ENCODE measurements around the gene CCDC192.

Gene CCDC192

DNA sequence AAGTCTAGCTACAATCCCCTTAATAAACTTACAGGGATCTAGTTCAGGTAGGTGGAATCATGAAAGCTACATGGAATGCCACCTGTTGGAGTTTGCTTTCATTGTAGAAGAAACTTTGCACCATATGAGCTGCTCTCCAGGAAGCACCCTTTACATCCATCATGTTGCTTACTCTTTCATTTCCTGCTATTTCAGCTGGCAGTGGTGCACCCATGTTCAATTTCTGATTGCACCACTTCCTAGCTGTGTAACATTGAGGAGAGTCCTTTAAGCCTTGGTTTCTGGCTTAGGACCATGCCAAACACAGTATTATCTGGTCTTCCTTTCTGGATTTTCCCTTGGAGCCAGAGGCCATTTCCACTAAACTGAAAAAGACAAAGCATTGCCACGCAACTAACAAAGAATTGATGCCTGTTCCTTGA, 257.1 kb downstream of the CCDC192 start:
- H3K4me3 ChIP-seq (ENCODE audit: low read length) = no peak overlapping the region
- DNase-seq (ENCODE audit: low read depth, low spot score) = peak; percentile 43

DNA sequence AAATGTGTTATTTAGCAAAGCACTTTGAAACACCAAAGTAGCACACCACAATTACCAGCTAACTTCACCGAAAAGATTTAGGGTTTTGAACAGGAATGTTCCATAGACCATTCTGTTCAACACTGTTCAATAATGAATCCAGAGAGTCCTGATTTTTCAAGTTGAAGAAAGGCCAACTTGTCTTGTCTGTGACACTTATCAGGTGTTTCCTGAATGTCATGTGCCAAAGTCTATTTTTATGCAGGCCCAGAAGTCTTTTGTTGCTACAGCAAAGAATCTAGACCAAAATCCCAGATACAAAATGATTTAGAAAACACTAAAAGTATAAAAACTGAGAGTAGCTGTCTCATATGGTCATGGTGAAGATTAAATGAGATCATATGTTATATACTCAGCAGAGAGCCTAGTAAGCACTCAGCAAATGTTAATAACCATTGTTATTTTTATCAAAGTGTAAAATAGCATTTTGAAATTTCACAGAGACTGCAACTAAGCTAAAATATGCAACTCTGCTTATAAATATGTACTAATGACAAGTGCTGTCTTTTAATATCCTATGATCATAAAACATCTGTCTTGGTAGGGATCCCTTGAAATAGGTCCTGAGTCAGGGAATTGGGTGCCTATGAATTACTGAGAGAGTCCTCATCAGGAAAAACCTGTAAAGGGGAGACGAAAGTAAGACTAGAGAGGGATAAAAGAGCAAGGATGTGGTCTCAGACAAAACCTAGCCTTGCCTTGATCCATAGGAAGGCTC, 258.0 kb downstream of the CCDC192 start:
- no peak overlapping the region for H3K4me3 ChIP-seq (ENCODE audit: low read length)
- DNase-seq (ENCODE audit: low read depth, low spot score) = no peak

DNA sequence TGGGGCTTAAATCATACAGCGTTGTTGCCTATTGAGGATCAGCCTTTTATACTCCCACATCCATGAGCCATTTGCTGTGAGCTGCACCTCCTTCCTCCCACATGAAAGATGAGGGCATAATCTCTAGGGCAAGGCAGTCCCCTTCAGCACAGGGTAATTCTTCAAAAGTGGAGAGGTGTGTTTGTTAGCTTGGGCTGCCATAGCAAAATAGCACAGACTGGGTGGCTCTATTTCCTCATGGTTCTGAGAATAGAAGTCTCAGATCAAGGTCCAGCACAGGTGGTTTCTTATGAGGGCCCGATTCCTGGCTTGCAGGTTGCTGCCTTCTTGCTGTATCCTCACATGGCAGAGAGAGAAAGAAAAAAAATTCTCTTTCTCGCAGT, 258.6 kb downstream of the CCDC192 start:
- peak; percentile 41 for DNase-seq (ENCODE audit: low read depth, low spot score)
- H3K4me3 ChIP-seq (ENCODE audit: low read length) = no peak overlapping the region

DNA sequence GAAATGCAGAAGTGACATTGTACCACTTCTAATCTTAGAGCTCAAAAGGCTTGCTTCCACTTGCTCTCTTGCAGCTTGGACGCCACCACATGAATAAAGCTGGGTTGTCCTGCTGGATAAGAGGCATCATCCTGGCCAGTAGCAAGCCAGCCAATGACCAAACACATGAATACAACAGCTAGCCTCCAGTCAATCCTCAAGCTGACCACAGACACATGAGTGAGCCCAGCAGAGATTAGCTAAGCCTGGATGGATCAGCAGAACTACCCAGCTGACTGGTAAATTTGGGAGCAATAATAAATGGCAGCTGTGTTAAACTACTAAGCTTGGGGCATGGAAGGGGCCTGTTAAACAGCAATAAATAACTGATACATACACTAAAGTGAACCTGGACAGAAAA, 259.3 kb downstream of the CCDC192 start:
- no peak overlapping the region for H3K4me3 ChIP-seq (ENCODE audit: low read length)
- no peak for DNase-seq (ENCODE audit: low read depth, low spot score)

DNA sequence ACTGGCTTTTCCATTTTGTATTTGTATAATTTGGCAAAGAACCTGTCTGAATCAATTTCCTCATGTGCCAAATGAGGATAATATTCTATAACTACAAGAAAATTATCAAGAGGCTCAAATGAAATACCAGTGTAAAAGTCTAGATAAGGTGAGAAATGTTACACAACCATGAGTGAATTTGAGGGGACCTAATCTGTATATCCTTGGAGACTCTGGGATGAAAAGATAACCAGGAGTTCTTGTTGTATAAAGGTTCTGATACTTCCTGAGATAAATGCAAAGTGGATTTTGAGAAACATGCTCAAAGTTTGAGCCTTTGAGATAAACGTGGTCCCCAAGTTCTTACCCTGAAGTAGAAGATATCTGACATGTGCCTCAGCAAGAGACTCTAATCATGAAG, 260.0 kb downstream of the CCDC192 start:
- no peak overlapping the region for H3K4me3 ChIP-seq (ENCODE audit: low read length)
- DNase-seq (ENCODE audit: low read depth, low spot score) = no peak

DNA sequence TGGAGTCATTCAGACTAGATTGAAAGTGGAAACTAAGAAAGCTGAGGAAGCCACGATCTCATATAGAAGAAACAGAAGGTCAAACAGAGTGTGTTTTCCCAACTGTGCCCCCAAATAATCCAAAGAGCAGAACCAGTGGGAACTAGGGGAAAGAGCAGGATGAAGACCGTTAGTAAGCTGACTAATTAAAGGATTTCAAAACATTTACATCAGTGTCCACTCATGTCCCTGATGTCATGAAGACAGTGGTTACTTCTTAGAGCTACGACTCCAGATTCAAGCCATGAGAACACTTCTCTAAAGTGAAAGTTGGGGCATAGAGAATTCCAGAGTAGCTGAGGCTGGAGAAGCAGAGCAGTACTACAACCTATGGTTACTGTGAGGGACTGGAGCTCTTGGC, 260.7 kb downstream of the CCDC192 start:
- H3K4me3 ChIP-seq (ENCODE audit: low read length) = no peak overlapping the region
- no peak for DNase-seq (ENCODE audit: low read depth, low spot score)

DNA sequence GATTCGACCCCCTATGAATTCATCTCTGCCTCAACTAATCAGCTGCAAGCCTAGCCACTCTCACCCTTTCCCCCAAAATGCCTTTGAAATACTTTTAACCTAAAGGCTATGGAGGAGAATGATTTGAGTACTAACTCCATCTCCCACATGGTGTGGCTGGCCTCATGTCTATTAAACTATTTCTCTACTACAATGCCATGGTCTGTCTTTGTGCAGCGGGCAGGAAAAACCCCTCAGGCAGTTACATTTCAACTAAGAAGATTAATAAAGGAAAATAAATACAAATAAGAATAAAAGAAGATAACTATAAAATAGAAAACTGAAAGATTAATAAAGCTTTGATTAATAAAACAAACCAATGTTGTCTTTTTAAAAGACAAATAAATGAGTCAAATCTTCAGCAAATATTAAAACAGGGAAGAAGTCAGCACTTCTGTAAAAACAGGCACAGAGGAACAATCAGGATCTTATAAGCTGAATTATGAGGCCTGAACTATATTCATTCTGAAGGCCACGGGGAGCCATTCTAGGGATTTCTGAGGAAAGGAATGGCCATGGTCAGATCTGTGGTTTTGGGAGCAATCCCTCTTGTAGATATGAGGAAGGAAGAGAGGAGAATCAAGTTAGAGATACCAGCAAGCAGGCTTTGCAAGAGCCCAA, 264.3 kb downstream of the CCDC192 start:
- no peak overlapping the region for H3K4me3 ChIP-seq (ENCODE audit: low read length)
- no peak for DNase-seq (ENCODE audit: low read depth, low spot score)

DNA sequence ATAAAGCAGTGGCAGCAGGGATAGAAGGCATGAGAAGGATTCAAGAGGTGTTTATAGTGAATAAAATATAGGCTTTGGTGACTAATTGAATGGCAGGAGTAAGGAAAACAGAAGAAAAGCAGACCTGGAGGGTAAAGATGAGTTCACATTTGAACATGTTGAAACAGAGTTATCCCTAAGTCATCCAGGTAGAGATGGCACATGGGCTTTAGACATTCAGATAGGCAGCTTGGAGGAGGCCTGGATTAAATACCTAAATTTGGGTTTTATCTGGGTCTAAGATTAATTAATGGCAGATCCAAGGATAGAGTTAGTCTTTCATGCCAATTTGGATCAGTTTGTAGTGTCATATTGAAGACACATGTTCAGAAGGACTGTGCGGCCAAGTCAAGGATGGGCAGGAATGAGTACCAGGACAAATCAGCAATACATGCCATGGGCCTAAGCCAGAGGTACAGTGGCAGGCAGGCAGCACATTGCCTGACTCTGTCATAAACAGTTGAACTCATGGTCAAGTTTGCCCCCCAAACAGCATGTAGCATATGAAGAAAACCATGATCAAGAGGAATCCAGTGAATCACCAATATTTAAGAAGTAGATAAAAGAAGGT, 264.9 kb downstream of the CCDC192 start:
- H3K4me3 ChIP-seq (ENCODE audit: low read length) = no peak overlapping the region
- no peak for DNase-seq (ENCODE audit: low read depth, low spot score)

DNA sequence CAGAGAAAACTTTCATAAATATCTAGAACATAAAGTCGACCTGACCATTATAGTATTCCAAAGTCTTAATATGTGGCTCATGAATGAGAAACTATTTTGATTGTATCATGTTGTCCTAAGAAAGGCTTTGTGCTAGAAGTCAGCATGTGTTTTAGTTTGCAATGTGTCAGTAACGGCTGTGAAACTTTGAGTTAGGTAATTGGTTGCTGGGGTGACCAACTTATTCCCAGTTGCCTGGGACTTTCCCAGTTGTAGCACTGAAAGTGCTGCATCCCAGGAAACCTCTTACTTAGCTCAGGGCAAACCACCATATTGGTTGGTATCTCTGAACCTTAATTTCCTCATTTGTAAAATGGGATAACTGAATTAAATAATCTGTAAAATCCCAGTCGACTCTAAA, 265.8 kb downstream of the CCDC192 start:
- no peak overlapping the region for H3K4me3 ChIP-seq (ENCODE audit: low read length)
- DNase-seq (ENCODE audit: low read depth, low spot score) = no peak

DNA sequence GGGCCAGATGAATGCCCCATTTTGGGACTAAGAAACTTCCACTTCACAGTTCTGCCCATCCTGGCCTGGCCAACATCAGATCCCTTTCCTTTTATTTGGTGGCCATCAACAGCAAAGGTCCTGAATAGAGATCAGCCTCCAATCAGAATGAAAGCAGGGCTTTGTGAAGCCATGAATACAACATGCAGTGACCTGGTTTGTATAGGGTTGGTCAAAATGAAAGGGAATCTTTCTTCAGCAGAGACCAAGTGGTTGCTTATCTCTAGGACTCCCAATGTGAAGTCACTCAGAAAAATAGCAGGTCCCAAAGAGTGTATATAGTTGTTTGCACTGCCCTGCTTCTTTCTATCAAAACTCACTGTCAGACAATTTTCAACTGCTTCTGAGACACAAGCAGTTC, 266.5 kb downstream of the CCDC192 start:
- no peak overlapping the region for H3K4me3 ChIP-seq (ENCODE audit: low read length)
- DNase-seq (ENCODE audit: low read depth, low spot score) = no peak

DNA sequence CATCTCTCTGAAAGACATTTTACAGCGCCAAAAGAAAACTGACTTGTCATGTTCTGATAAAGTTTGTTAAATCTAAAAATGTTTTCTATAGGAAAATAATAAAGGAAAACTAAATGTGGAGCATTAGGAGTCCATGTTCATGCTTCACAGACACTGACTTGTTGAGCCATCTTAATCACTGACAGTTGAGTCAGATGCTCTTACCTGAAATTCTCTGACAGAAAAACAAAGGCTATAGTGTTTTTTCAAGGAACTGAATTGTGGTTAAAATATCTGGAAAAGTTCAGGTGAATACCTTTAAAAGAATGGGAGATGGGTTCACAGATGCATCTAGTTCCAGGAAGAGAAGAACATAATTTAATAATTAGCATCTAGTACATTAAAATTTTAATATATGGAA, 266.9 kb downstream of the CCDC192 start:
- no peak overlapping the region for H3K4me3 ChIP-seq (ENCODE audit: low read length)
- DNase-seq (ENCODE audit: low read depth, low spot score) = no peak

DNA sequence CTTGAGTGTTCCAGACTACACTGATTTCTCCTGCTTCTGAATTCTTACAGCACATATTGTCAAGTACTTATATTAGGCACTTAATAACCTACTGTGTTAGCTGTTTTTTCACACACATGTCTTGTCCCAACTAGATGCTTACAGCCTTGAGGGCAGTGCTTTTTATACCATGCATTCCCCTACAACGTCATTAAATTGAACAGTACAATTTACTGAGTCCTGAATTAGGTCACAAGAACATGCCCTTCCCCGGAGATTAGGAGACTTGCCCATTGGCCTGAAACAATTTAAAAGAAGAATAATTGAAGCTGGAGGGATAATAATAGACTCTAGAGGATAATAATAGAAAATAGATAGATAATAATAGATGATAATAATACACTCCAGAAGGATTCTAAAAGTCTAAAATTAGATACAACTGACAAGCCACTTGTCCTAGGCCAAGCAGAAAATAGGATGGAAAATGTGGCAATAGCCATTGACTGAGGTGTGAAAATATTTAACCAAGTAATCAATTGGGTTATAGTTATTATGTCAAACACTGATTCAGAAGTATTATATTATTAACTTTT, 267.7 kb downstream of the CCDC192 start:
- no peak overlapping the region for H3K4me3 ChIP-seq (ENCODE audit: low read length)
- DNase-seq (ENCODE audit: low read depth, low spot score) = no peak

DNA sequence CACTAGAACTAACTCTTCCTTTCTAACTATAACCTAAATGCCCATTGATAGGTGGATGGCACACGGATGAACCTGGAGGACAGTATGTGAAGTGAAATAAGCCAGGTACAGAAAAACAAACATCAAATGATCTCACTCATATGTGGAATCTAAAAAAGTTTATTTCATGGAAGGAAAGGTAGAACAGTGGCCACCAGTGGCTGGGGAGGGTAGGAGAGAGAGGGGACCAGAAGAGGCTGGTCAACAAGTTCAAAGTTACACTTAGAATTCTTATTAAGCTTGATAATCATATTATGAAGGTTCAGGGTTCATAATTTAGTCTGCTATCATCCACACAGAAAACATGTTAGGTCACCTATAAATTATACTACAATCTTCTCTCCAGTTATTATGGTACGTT, 272.8 kb downstream of the CCDC192 start:
- DNase-seq (ENCODE audit: low read depth, low spot score) = no peak

DNA sequence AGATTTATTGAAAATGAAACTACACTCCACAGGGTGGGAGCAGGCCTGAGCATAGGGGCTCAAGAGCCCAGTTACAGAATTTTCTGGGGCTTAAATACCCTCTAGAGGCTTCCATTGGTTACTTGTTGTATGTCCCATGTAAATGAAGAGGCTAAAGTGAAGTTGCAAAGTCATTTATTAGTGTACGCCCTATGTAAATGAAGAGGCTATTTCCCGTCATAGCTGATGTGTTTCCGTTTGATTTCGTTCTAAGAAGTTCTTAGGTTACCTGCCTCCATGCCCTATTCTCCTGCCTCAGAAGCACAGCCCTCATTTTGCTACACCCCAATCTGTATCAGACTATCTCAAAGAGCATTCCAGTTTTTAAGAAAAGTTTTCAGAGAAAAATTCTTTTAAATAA, 273.3 kb downstream of the CCDC192 start:
- no peak for DNase-seq (ENCODE audit: low read depth, low spot score)
- H3K4me3 ChIP-seq (ENCODE audit: low read length) = no peak overlapping the region

More for the DNA sequence above, 272.8 kb downstream of the CCDC192 start:
- no peak overlapping the region for H3K4me3 ChIP-seq (ENCODE audit: low read length)

DNA sequence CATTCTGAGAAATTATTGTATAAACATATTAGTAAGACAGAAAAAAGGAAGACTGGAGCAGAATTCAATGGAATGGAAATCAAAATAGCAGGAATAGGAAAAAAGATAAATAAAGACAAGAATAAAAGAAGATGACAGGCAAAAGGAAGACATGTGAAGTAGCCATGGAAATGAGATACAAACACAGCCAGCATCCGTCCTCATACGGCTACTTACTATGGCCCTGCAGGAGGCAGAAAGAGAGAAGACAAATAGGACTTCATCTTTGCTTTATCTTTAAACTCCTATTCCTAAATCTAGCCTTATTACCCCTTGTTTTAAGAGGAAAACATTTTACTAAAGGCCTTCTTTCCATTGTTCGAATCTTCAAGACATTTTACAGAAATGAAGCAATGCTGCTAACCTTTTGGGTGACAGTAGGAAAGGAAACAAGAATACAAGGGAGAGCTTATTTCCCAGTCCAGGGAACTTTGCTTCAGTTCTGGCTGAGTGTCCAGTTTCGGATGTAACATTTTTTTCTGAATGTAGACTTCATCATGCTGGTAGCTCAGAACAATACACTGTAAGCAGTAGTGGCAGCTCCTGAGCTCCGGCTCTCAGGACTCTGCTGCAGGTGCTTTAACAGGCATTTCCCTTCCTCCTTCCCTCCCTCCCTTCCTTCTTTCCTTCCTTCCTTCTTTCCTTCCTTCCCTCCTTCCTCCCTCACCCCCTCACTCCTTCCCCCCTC, 274.0 kb downstream of the CCDC192 start:
- DNase-seq (ENCODE audit: low read depth, low spot score) = no peak
- no peak overlapping the region for H3K4me3 ChIP-seq (ENCODE audit: low read length)

DNA sequence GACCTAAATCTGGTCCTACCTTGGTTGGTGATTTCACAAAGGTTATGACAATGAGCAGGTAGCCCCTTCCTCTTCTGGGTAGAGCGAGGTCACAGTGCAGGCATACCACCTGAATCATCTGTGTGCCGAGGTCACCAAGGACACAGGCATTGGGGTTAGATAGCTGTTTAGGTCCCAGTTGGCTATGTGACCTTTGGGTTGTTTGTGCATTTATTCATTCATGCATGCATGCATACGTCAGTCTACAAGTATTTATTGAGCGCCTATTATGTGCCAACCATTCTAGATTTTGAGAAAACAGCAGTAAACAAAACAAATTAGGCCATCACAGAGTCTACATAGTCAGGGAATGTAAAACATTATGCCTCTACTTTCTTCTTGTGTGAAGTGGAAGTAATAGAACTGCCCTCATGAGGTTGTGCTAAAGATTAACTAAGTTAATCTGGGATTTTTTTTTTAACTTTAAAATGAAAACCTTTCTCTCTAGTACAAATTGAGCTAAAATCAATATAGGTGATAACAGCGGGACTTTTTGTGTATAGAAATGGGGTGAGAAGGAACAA, 275.6 kb downstream of the CCDC192 start:
- no peak overlapping the region for H3K4me3 ChIP-seq (ENCODE audit: low read length)
- DNase-seq (ENCODE audit: low read depth, low spot score) = no peak

DNA sequence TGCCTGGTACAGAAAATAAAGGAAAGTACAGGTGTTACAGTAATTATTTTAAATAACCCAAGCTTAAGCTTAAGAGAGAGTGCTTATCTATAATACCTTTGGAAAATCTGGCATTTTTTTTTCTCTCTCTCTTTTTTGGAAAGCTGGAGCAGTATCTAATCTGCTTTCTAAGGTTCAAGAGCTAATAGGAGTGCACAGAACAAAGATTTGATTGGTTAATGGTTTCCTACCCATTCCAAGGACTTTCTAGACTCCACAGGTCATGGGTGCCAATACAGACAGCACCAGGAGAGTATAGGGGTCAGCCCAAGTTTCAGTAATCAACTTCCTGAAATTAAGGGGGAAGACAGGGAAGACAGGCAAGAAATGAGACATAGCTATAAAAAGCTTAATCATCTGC, 276.3 kb downstream of the CCDC192 start:
- DNase-seq (ENCODE audit: low read depth, low spot score) = no peak
- no peak overlapping the region for H3K4me3 ChIP-seq (ENCODE audit: low read length)

DNA sequence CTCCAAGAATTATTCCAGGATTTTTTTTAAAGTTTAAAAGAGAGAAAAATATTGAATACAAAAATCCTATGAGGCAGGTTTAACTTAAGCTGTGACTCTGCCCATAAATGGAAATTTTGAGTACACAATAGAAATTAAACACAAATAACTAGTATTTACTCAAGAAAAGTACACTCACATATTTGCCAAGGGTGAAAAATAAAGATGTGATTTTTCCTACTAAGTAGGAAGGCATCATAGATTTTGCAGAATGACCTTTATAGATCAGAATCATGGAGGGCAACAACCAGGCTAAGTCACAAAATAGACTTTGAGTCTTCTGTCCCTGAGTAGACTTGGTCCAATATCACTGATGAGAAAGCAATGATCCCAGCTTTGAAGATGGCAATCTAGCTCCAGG, 277.7 kb downstream of the CCDC192 start:
- no peak for DNase-seq (ENCODE audit: low read depth, low spot score)
- H3K4me3 ChIP-seq (ENCODE audit: low read length) = no peak overlapping the region

DNA sequence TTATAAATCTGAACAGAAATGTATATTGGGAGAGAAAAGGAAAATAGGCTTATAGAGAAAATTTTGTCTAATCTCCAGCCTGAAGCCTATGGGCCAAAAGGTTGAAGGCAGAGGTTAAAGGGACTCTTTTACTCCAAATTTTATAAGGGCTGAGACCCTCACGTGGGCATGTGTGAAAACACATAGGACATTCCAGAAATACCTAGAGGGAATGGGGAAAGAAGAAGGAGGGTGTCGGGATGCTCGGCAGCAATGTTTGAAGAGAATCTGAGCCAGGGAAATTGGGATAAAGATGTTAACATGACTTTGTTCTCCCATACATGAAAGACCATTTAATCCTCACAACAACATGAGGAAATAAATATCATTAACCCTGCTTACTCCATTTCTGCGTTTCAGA, 278.3 kb downstream of the CCDC192 start:
- no peak for DNase-seq (ENCODE audit: low read depth, low spot score)

More for the DNA sequence above, 278.3 kb downstream of the CCDC192 start:
- no peak overlapping the region for H3K4me3 ChIP-seq (ENCODE audit: low read length)
